HuH-7 (cell line): ENCODE results near the gene RBP4.

Experiments
- DNase-seq: peaks from one replicate; pipeline ENCODE4 v3.0.0; 2011; ENCODE audit warnings: low spot score

The RBP4 gene

GRCh38 chr10:93595378-93596161 lies 5.5 kb downstream of the RBP4 start:
- no peak for DNase-seq

GRCh38 chr10:93594518-93594917 lies 6.5 kb downstream of the RBP4 start:
- no peak for DNase-seq

- no peak for DNase-seq
Observed at GRCh38 chr10:93593749-93594148, 7.3 kb downstream of the RBP4 start.

GRCh38 chr10:93593254-93593653 lies 7.8 kb downstream of the RBP4 start:
- no peak for DNase-seq

GRCh38 chr10:93591065-93591808 lies 9.8 kb downstream of the RBP4 start:
- no peak for DNase-seq

- DNase-seq: no peak
Observed at GRCh38 chr10:93590638-93591037, 10.4 kb downstream of the RBP4 start.

- no peak for DNase-seq
Observed at GRCh38 chr10:93589648-93590562, 11.1 kb downstream of the RBP4 start.

GRCh38 chr10:93584445-93584844 lies 16.6 kb downstream of the RBP4 start:
- DNase-seq: no peak

GRCh38 chr10:93580828-93581227 lies 20.2 kb downstream of the RBP4 start:
- DNase-seq: no peak

GRCh38 chr10:93579985-93580711 lies 20.9 kb downstream of the RBP4 start:
- no peak for DNase-seq

- peak; percentile 45 for DNase-seq
Observed at GRCh38 chr10:93579089-93579488, 21.9 kb downstream of the RBP4 start.

GRCh38 chr10:93577565-93577964 lies 23.5 kb downstream of the RBP4 start:
- DNase-seq: no peak

GRCh38 chr10:93576888-93577287 lies 24.1 kb downstream of the RBP4 start:
- no peak for DNase-seq

GRCh38 chr10:93573924-93574323 lies 27.1 kb downstream of the RBP4 start:
- no peak for DNase-seq

- no peak for DNase-seq
Observed at GRCh38 chr10:93573051-93573909, 27.8 kb downstream of the RBP4 start.

GRCh38 chr10:93572606-93573005 lies 28.4 kb downstream of the RBP4 start:
- no peak for DNase-seq

- no peak for DNase-seq
Observed at GRCh38 chr10:93570383-93570782, 30.7 kb downstream of the RBP4 start.

GRCh38 chr10:93568105-93568390 lies 33.0 kb downstream of the RBP4 start:
- no peak for DNase-seq

- no peak for DNase-seq
Observed at GRCh38 chr10:93567277-93568104, 33.5 kb downstream of the RBP4 start.
